EH (cell line): ENCODE measurements around the gene KCNIP1.

Experiments
- DNase-seq: peaks from one replicate; pipeline ENCODE4 v3.0.0-alpha.2; 2015; ENCODE audit warnings: low read depth

Gene KCNIP1

DNA sequence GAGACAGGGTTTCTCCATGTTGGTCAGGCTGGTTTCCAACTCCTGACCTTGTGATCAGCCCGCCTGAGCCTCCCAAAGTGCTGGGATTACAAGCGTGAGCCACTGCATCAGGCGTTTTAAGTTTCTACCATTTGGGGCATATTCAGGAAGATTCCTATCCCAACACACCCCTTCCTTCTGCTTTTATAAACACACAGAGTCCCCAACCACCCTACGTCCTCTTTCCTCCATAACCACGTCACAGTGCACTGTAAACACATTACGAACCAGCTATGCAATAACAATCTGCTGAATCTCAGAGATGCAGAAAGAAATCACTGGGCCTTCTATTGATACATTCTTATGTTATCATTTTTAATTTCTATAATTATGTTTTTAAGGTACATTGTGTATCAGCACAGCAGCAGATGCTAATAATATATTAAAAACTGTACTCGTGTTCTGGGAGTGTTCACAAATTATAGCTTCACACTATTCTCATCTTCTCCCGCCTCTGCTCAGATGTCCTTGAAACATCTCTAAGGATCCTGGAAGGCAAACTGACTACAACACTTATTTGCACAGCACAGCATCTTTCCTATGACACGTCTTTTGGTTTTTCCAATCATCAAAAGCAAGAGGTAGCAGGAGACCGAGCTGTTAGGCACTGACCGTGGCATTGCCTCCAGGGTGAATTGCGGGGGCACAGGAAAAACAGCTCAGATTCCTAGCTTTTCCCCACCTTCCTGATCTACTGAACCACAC is 60.2 kb downstream of the KCNIP1 start:
- DNase-seq, result no peak

DNA sequence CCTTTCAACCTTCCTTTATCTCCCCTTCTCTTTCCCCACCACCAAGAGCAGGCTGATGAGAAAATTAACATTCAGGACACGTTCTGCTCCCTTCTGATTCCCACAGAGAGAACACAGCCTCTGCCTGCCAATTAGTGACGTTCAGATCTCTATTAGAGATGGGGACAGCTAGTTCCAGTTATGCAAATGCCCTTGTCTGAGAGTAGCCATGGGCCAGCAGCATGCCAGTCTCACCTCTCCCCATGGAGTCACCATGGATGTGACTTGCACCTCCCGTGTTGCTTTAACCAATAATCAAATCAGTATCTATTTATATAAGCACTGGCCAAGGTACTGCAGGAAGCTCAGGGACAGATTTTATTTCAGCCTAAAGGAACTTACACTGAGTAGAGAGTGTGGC is 61.3 kb downstream of the KCNIP1 start:
- no peak for DNase-seq

DNA sequence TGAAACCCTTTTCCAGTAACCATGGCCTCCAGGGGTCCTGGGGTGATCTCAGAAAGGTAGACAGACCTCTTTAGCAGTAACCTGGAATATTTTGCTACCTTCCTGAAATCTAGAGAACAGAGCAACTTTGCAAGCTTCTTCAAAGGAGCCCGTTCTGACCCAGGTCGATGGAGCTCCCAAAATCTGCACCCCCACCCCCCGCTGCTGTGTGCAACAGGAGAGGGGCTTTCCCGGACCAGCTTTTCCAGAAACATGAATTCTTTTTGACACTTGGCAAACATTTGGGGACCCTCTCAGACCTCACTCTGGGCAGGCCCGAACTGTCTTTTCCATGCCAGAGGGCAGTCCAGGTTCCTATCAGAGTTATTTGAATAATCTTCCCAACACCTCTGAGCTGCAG is 65.3 kb downstream of the KCNIP1 start:
- DNase-seq, result no peak

DNA sequence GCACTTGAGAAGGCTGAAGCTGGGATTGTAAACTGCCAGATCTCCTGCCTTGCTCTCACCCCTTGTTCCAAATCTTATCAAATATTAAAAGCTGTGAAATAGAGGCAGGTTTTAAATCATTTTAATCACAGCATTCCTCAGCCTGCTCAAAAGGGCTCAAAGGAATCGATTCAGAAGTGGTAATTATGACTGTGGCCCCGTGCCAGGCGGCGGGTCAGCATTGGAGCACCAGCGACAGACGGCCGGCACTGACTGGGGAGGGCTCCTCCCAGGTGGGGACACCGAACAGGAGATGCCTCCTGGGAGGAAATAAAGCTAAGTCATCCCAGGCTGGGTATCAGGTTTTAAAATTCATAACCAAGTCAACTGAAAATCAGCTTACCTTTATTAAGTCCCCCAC is 66.7 kb downstream of the KCNIP1 start:
- no peak for DNase-seq

DNA sequence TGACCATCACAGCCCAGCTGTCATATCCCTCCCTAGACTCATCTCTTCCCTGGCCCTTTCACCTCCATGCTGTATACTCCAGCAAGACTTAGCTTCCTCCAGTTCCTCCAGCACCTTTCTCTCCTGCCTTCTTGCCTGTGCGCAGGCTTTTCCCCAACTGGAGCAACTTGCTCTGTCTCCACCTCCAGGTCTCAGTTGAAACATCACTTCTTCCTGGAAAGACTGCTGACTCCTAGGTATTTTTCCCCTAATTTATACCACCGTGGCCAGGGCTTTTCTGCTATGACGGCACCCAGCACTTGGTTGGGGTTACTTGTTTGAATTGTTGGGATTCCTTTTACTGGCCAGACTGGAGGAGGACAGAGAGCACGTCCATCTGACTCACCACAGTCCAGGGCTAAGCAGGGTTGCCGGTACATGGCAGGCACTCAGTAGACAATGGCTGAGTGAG is 67.5 kb downstream of the KCNIP1 start:
- peak; percentile 63 for DNase-seq

DNA sequence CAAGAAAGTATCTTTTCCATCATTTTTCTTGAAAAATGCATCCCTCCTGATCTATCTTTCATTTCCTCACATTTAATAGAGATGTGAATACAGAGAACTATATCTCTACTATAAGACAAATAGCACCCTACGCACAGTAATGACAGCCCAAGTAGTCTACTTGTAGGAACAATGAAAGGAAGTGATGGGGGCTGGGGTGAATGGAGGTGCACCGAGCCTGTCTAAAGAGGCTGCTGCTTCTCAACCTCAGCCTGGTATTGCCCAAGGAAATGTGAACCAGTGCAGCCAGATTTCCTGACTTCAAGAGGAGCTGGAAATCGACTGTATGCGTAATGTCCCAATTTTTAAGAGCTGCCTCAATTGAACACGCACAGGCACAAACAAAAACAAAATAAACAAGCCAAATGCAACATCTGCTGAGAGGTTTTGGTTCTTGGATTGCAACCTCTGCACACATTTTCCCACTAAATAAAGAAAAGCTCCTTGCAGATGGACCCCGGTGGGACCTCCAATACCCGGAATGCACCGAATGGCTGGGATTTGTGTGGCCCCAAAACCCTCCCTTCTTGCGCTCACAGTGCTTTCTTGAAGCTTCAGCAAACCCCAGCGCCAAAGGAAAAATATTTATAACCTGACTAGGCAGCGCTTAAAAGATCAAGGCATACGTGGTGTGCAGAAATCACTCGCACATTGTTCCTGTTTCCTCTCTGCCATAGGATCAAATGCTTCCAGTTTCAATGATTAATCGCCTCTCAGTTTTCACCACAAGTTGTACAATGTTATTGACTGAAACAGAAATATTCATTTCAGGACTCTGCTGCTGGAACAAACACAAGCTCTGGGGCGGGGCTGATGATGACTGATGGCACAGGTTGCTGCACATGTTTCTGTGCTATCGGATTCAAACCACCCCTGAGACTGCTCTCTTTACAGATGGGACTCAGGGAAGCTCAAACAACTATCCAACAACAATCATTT is 68.3 kb downstream of the KCNIP1 start:
- DNase-seq, result no peak

DNA sequence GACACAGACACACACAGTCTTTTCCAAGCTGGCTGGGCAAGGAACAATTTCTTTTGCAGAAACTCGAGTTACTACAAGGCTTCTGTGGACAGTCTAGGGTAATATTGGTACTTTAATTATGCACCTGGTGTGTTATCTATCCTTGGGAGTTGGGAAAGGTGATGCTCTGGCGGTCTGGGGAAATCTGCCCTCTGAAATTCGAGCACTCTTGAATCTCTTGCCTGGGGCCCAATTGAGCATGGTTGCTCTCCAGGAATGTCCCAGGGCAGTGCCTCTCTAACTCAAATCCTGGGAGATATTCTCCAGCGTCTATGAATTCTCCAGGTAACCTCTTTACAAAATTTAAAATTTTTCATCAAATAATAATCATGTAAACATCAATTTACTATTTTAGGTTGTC is 69.3 kb downstream of the KCNIP1 start:
- no peak for DNase-seq

DNA sequence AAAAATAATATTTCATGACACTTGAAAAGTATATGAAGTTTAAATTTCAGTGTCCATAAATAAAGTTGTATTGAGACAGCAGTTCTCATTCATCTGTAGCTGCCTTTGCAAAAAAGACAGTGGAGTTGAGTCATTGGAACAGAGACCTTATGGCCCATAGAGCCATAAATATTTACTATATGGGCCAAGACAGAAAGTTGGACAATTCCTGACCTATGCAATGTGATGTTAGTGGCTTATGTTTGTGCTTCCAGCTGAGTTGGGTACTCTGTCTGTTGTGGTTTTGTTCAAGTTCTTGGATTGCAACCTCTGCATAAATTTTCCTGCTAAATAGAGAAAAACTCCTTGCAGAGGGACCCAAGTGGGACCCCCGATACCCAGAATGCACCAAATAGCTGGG is 69.8 kb downstream of the KCNIP1 start:
- DNase-seq, result no peak

DNA sequence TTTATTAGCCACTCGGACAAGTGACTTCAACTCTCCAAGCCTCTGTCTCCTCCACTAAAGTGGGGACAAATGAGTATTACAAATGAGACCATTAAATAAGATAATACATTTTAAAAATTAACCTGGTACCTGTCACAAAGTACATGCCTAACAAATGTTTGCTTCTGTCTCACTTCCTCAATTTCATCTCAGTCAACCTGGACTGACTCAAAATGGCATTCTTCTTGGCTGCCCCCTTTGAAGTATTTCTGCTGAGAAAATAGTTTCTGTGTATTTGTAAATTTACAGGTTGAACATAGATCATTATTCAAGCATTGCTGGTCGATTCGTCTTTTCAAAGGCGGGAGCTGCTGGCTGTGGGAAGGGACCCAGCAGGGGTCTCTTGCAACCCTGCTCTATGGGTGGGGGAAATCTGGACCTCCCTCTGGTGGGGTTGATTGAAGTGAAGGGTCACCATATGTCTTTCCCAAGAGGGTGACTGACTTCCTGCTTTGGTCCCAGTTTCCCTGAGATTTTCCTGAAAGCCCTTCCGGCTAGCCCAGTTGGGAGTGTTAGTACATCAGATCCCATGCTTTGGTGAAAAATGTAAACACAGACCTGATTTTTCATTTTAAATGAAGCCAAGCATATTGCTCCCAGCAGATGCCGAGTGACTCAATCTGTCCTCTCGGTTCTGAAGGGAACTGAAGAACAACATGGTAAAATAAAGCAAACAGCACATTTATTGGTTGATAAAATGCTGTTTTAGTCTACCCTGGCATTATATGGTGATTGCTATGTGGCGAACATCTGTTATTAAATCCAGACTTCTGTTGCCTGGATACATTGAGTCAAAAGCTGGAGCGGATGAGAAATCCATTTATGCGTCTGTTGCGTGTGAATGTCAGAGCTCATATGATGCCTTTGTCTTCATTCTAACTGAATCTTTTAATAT is 73.0 kb downstream of the KCNIP1 start:
- DNase-seq, result no peak

DNA sequence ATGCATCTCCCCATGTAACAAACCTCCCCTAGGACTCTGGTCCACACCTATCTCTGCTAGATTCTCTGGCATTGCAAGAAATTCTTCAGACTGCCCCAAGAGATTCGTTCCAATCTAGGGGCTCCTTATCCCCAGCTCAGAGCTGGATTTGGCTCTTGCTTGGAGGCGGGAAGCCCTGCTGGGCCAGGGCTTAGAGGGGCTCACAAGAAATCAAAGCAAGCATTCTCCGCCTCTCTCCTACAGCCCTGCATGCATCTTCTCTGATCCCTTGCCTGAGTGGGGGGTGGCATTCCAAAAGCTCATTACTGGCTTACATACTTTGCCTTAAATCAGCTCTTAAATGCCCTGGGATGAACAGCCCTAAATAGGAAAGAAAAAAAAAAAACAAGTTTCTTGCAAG is 75.8 kb downstream of the KCNIP1 start:
- DNase-seq, result no peak

DNA sequence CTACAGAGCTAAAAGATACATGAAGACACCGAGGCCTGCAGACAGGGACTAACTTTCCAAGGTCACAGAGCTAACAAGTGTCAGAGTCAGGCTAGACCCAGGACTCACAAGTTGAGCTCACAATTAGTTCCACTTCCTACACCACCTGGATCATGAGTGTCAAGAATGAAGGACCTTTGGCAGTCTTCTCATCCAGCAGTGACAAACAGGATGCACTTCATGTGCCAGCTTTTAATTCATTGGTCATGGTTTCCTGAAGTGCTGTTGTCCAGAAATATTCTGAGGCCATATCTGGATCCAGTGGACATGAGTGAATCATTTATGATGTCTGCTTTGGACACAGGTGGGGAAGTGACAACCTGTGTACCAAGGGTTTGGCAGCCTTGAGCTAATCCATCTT is 77.4 kb downstream of the KCNIP1 start:
- no peak for DNase-seq

DNA sequence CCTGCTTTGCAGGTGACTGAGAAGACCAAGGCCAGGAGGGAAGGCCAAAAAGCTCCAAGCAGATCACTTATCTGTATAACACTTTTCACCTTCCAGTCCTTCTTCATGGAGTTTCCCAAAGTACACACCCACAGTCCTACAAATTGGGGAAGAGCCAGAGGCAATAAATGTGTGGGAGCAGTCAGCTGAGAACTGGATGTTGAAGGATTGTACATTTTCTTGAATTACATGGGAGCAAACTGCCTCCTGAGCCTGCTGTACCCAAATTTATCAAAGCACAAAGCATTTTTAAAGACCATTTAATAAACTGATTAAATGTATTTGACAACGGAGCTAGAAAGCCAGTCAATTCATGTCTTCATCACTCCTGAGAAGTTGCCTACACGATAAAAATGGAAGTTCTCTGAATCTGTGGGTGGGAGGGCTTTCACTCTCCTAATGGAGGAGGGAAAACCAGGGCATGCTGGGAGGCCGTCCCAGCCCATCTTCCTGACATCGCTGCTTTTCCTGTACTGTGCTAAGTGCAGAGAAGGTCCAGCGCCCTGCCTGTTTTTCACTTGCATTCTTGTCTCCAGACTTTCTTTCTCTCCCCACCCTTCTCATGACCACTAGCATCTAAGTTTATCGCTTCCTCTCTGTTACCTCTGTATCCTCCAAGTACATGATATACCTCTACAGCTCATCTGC is 79.0 kb downstream of the KCNIP1 start:
- no peak for DNase-seq

DNA sequence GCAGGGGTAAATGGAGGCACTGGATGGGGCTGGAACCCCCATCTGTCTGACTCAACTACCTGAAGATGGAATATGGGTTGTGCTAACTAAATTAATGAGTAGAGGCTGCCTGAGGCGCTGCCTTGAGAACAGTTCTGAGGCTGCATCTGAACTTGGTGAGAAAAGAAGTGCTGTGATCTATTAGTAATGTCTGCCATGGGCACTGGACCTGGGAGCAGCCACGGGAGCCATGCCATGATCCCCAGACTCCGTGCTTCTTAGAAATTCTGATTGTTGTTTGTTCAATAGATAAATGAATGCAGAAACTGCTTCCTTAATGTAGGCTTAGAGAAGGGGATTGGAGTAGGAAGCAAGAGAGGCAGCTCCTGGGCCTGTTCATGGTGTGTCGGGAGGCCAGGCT is 80.2 kb downstream of the KCNIP1 start:
- no peak for DNase-seq

DNA sequence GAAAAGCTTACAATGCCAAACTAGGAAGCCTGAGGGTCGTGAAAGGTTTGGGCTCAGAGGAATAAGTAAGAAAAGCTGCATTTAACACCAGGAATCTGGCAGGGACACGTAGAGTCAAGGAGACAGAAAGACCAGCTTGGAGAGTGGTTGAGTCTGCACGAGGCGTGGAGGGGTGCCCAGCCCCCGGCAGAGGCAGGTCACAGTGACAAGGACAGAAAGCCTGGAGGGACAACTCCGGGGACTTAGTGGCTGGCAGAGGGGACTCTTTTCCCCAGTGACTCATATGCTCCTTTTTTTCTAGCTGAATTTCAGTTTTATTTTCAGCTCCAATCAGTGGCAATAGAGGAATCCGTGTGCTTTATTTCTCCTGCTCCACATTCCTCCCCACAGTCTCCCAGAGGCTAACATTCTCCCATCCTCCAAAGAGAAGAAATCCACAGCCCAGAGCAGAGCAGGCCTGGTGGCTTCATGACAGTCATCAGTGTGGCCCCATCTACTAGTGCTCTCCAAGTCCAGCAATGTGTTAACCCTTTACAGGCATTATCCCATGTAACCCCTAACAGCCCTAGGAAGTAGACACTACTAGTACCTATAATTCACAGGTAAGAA is 80.7 kb downstream of the KCNIP1 start:
- no peak for DNase-seq

DNA sequence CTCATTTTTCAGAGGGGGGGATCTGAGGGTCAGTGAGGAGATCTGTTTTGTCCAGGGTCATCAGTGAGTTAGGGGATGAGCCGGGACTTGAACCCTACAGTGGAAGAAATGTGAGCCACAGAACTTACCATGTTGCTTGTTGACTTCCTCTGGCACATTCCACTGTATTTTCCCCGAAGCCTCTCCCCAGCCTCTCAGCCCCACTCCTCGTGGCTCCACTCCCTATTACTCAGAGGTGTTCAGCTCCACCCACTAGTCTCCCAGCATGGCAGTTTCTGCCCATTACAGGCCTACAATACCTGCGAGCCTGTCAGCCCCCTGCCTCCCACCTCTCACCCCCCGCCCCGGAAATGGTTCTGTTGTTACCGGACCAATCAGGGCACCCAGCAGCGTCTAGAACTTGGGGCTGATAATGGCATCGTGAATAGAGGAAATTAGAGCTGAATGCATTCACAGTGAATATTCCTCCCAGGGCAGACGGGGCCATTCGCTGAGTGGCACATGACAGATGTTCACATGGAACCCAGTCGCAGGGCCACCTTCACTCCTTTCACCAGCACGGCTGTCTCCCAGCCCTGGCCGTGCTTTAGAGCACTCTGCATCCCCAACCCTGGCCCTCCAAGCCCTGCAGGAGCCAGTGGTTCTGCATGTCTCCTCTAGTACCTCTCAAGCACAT is 81.6 kb downstream of the KCNIP1 start:
- DNase-seq, result no peak

DNA sequence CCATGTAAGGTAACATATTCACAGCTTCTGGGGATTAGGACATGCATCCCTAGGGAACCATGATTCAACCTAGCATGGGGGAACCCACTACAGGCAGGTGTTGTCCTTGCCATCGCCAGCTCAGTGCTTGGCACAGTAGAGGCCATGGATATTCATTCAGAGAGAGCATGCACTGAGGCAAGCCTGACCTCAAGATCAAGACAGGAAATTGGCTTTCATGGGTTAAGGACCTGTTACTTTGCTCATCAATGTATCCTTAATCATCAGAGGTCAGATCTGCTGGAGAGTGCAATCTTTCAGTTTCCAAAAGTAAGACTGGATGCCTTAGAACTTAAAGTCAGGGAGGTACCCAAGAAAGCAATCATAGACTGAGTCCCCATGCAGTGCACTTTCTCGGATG is 84.0 kb downstream of the KCNIP1 start:
- no peak for DNase-seq

DNA sequence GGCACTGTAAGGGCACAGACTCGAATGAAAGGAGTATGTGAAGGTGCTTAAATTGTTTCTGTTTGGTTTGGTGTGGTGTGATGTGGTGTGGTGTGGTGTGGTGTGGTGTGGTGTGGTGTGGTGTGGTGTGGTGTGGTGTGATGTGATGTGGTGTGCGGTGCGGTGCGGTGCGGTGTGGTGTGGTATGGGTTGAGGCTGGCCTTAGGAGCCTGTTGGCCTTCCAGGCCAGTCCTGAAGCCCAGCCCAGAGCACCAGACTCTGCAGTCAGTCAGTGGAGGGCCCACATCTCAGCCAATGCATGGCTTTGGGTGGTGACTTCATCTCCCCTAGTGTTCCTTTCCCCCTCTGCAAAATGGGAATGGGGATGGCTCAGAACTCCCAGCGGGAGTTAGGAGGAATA is 85.8 kb downstream of the KCNIP1 start:
- DNase-seq, result no peak

DNA sequence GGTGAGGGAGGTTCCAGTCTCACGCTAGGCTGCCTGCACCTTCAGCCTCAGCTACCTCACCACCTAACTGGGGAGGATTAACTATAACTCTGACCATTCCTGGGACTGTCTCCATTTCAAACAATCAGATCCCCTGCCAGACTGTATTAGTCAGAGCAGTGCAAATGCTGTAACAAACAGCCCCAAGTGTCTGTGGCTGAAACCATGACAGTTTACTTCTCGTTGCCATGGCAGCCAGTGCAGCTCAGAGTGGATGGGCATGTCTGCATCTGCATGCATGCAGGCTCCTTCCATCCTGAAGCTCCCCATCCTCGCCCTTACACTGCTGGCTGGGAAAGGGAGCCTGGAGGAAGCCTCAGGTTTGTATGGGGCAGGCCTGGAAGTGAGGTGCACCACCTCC is 86.7 kb downstream of the KCNIP1 start:
- DNase-seq, result no peak

DNA sequence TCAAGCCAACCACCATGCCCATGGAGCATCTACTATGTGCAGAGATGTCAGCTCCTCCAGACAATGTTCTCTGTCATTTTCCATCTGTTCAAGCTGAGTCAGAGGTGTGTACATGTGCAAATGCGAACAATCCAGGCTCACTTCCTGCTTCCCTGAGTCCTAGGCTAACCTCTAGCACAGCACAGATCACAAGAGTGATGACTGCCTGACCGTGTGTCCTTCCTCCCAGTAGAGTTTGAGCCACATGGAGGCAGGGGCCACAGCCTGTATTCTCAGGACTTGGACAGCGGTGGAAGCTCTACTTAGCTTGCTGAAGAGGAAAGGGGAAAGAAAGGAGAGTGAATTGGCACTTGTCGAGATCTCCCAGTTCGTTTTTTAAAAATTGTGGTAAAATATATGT is 87.2 kb downstream of the KCNIP1 start:
- DNase-seq, result no peak

DNA sequence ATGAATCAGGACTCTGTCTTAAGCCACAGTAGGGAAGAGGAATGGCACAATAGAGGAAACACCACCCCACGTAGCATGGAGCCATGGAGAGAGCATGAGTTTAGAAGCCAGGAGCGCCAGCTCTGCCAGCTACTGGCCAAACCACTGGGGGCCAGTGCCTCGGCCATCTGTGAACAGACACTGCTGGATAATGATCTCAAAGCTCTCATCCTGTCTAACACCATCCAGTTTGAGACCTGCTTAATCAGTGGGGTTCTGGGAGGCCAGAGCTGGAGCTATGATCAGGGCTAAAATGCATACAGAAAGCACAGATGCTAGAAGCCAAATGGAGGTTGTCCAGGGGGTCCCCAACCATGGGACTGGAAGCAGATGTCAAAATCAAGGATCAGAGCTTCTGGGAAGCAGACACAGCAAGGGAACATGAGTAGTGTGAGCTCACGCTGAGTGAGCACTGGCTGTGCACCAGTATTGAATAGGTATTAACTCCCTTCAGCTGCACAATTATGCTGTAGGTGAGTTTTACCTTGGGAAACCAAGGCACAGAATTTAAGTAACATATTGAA is 92.7 kb downstream of the KCNIP1 start:
- DNase-seq, result no peak
